Right lobe of liver (tissue), 4 donors: ENCODE measurements around the gene MPL.

ENCODE experiments used
- CTCF ChIP-seq, 4 donors: fragments of 200-600 bp in 3 of 4; fragments of 450-650 bp in 1 of 4; IDR thresholded peaks; one replicate each; pipeline versions ENCODE4 v1.5.1 to v1.8.0; 2016 to 2022; ENCODE audit warnings: antibody characterized with exemption in 4 of 4, mild to moderate bottlenecking in 2 of 4
- POLR2A ChIP-seq: fragments of 450-650 bp; IDR thresholded peaks from one replicate; pipeline ENCODE4 v1.6.1; 2017; ENCODE audit warnings: antibody characterized with exemption, mild to moderate bottlenecking
- donor health status: DM: no; HTN: no; CAD: no.
- donor health status: DM: no; HTN: no; CAD: no.
- donor health status: DM: no; HTN: yes; CAD: no.

GRCh38 chr1:43294761-43295160 is 42.9 kb upstream of the MPL start:
- TF ChIP-seq CTCF (IDR thresholded peaks at IDR 0.05) (no peak), POLR2A (no peak)
